ENCODE results near the gene SEMA5A.

DNA sequence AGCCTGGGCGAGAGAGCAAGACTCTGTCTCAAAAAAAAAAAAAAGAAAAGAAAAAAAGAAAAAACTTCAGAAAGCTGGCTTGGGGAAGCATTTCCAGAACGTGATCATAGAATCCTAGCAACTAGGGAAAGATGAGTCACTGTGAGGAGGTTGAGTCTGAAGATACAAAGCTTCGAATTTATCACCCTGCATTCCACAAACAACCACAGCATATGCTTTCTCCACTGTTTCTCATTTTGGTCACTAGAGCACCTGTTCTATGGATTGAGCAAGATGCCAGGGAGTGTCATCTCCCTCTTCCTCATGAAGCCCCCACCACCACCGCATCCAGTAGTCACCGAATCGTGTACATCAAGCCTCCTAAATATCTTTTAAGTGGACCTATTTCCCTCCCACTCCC lies 37.9 kb downstream of the SEMA5A start:
- TF ChIP-seq, protein P1, sequence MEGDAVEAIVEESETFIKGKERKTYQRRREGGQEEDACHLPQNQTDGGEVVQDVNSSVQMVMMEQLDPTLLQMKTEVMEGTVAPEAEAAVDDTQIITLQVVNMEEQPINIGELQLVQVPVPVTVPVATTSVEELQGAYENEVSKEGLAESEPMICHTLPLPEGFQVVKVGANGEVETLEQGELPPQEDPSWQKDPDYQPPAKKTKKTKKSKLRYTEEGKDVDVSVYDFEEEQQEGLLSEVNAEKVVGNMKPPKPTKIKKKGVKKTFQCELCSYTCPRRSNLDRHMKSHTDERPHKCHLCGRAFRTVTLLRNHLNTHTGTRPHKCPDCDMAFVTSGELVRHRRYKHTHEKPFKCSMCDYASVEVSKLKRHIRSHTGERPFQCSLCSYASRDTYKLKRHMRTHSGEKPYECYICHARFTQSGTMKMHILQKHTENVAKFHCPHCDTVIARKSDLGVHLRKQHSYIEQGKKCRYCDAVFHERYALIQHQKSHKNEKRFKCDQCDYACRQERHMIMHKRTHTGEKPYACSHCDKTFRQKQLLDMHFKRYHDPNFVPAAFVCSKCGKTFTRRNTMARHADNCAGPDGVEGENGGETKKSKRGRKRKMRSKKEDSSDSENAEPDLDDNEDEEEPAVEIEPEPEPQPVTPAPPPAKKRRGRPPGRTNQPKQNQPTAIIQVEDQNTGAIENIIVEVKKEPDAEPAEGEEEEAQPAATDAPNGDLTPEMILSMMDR (IDR thresholded peaks at IDR 0.05), result no peak
- TF ChIP-seq POLR2A (IDR thresholded peaks at IDR 0.05), result no peak

Data from uterus (tissue), 2 donors.